Spinal cord (tissue), 10 donors: ENCODE data around the gene TMPRSS6. TPM values are rescaled to one million over a fixed set of nuclear protein-coding genes. Genes with fewer than 3 reads are reported as not detected.

Experiments used
- DNase-seq, 6 donors: peaks; one replicate each; pipeline versions ENCODE4 v3.0.0 to v3.0.0-alpha.2; 2013 to 2015; ENCODE audit warnings: low spot score in 6 of 6, low read depth in 4 of 6
- H3K27ac ChIP-seq: one replicate; pipeline ENCODE4 v1.5.1; 2013; ENCODE audit warnings: low read depth, low read length, control low read depth
- H3K27me3 ChIP-seq: one replicate; pipeline ENCODE4 v1.6.1; 2013; ENCODE audit warnings: low read length; ENCODE audit not compliant: control insufficient read depth, insufficient read depth
- H3K36me3 ChIP-seq: one replicate; pipeline ENCODE4 v1.6.1; 2013; ENCODE audit warnings: low read length; ENCODE audit not compliant: control insufficient read depth, insufficient read depth
- H3K4me1 ChIP-seq: one replicate; pipeline ENCODE4 v1.6.1; 2013; ENCODE audit warnings: low read length; ENCODE audit not compliant: control insufficient read depth, insufficient read depth
- H3K4me3 ChIP-seq: one replicate; pipeline ENCODE4 v1.5.1; 2013; ENCODE audit warnings: low read depth, low read length, control low read depth
- H3K9me3 ChIP-seq: one replicate; pipeline ENCODE4 v1.6.1; 2013; ENCODE audit warnings: low read length; ENCODE audit not compliant: control insufficient read depth, insufficient read depth
- WGBS: methylation state at CpG from one replicate; pipeline ENCODE4 v1.1.5; 2013; ENCODE audit warnings: missing lambda C conversion rate; ENCODE audit not compliant: insufficient coverage; 5-methylcytosine and 5-hydroxymethylcytosine counted together
- polyA plus RNA-seq, 2 donors: library from polyadenylated mRNA; unstranded; fragments of 120-200 nt; gene quantifications; one replicate each; pipeline ENCODE4 v1.2.1, GENCODE V29; 2013; ENCODE audit not compliant: insufficient read length in 2 of 2
- total RNA-seq, 2 donors: library from RNA; depleted of rRNA in 1 of 2; stranded (reverse); fragments of 120-200 nt in 1 of 2; fragments of >200 nt in 1 of 2; gene quantifications; one replicate each; pipeline versions ENCODE4 v1.2.3 to v1.2.4, GENCODE V29; 2013 to 2014
- donor health status: healthy.

Gene TMPRSS6
- total and polyA plus RNA-seq, 4 donors, result 0.13 to 0.24 (median 0.17) TPM; not detected in 1

- Histone ChIP-seq H3K27ac (no peak overlapping the region), H3K27me3 (peaks cover 8% of the 10 kb centered on the region), H3K36me3 (no peaks in the 10 kb centered on the region), H3K4me3 (no peak overlapping the region), H3K4me1 (no peaks in the 10 kb centered on the region), H3K9me3 (no peaks in the 10 kb centered on the region)
- 89% methylated on average over 12 of the region's 12 CpGs for WGBS
- DNase-seq, result no peak
Observed at GRCh38 chr22:37080838-37081237, 28.7 kb downstream of the TMPRSS6 start.

GRCh38 chr22:37080438-37080837, 29.1 kb downstream of the TMPRSS6 start:
- no peak overlapping the region for H3K4me3 ChIP-seq
- no peak overlapping the region for H3K27ac ChIP-seq
- H3K9me3 ChIP-seq, result no peaks in the 10 kb centered on the region
- no peak for DNase-seq
- 73% methylated on average over 6 of the region's 6 CpGs for WGBS
- no peaks in the 10 kb centered on the region for H3K4me1 ChIP-seq
- H3K36me3 ChIP-seq, result no peaks in the 10 kb centered on the region
- H3K27me3 ChIP-seq, result peaks cover 8% of the 10 kb centered on the region

GRCh38 chr22:37079668-37080171, 29.8 kb downstream of the TMPRSS6 start:
- no peaks in the 10 kb centered on the region for H3K9me3 ChIP-seq
- peaks cover 11% of the 10 kb centered on the region for H3K27me3 ChIP-seq
- no peaks in the 10 kb centered on the region for H3K4me1 ChIP-seq
- no peak overlapping the region for H3K4me3 ChIP-seq
- WGBS, result 77% methylated on average over 14 of the region's 15 CpGs
- H3K36me3 ChIP-seq, result no peaks in the 10 kb centered on the region
- DNase-seq, result no peak
- no peak overlapping the region for H3K27ac ChIP-seq

GRCh38 chr22:37079158-37079557, 30.4 kb downstream of the TMPRSS6 start:
- Histone ChIP-seq H3K27me3 (peaks cover 17% of the 10 kb centered on the region), H3K4me3 (no peak overlapping the region), H3K4me1 (no peaks in the 10 kb centered on the region), H3K9me3 (no peaks in the 10 kb centered on the region), H3K36me3 (no peaks in the 10 kb centered on the region), H3K27ac (no peak overlapping the region)
- 51% methylated on average over 2 of the region's 5 CpGs for WGBS
- no peak for DNase-seq

GRCh38 chr22:37077802-37078448, 31.6 kb downstream of the TMPRSS6 start:
- Histone ChIP-seq H3K4me1 (no peaks in the 10 kb centered on the region), H3K27ac (no peak overlapping the region), H3K9me3 (no peaks in the 10 kb centered on the region), H3K36me3 (no peaks in the 10 kb centered on the region), H3K4me3 (no peak overlapping the region), H3K27me3 (peaks cover 17% of the 10 kb centered on the region)
- peak in 2 of 6 donors; percentile 24 to 55 for DNase-seq
- 35% methylated on average over 14 of the region's 15 CpGs for WGBS

- no peak for DNase-seq
- Histone ChIP-seq H3K27ac (no peak overlapping the region), H3K4me1 (no peaks in the 10 kb centered on the region), H3K9me3 (no peaks in the 10 kb centered on the region), H3K36me3 (no peaks in the 10 kb centered on the region), H3K27me3 (peaks cover 17% of the 10 kb centered on the region), H3K4me3 (no peak overlapping the region)
- WGBS, result 86% methylated on average over 8 of the region's 9 CpGs
Observed at GRCh38 chr22:37075822-37076433, 33.6 kb downstream of the TMPRSS6 start.

- no peaks in the 10 kb centered on the region for H3K9me3 ChIP-seq
- WGBS, result 62% methylated on average over 17 of the region's 17 CpGs
- H3K36me3 ChIP-seq, result no peaks in the 10 kb centered on the region
- H3K27me3 ChIP-seq, result peaks cover 24% of the 10 kb centered on the region
- no peak overlapping the region for H3K4me3 ChIP-seq
- no peaks in the 10 kb centered on the region for H3K4me1 ChIP-seq
- no peak for DNase-seq
- H3K27ac ChIP-seq, result no peak overlapping the region
Observed at GRCh38 chr22:37075046-37075445, 34.5 kb downstream of the TMPRSS6 start.

GRCh38 chr22:37074537-37074936, 35.0 kb downstream of the TMPRSS6 start:
- Histone ChIP-seq H3K4me3 (no peak overlapping the region), H3K4me1 (no peaks in the 10 kb centered on the region), H3K27me3 (peaks cover 29% of the 10 kb centered on the region), H3K36me3 (no peaks in the 10 kb centered on the region), H3K27ac (no peak overlapping the region), H3K9me3 (no peaks in the 10 kb centered on the region)
- DNase-seq, result no peak
- WGBS, result 89% methylated on average over 10 of the region's 16 CpGs

- no peak overlapping the region for H3K27ac ChIP-seq
- H3K27me3 ChIP-seq, result peaks cover 46% of the 10 kb centered on the region
- H3K4me3 ChIP-seq, result no peak overlapping the region
- no peaks in the 10 kb centered on the region for H3K9me3 ChIP-seq
- DNase-seq, result no peak
- H3K4me1 ChIP-seq, result peaks cover 5% of the 10 kb centered on the region
- H3K36me3 ChIP-seq, result no peaks in the 10 kb centered on the region
- WGBS, result 97% methylated on average over 8 of the region's 8 CpGs
Observed at GRCh38 chr22:37072673-37073072, 36.8 kb downstream of the TMPRSS6 start.
